Activated naive CD8-positive, alpha-beta T cell treated with anti-CD3 and anti-CD28 coated beads for 36 hours (primary cell): ENCODE measurements around the gene DTX3L. TPM values are rescaled to one million over a fixed set of nuclear protein-coding genes. Genes with fewer than 3 reads are reported as not detected.
A peak's percentile ranks its signal among the peaks of the same experiment; 100 is the strongest.

ENCODE experiments used
- DNase-seq: peaks from one replicate; pipeline ENCODE4 v3.0.0; 2021
- H3K27ac Mint-ChIP-seq: one replicate; pipeline ENCODE4 v1.8.0; 2022; ENCODE audit warnings: mild to moderate bottlenecking, moderate library complexity, mixed read lengths
- H3K27me3 Mint-ChIP-seq: one replicate; pipeline ENCODE4 v1.8.0; 2022; ENCODE audit warnings: mild to moderate bottlenecking, mixed read lengths
- H3K36me3 Mint-ChIP-seq: one replicate; pipeline ENCODE4 v1.8.0; 2021; ENCODE audit warnings: mild to moderate bottlenecking, mixed read lengths
- H3K4me1 Mint-ChIP-seq: one replicate; pipeline ENCODE4 v1.8.0; 2021; ENCODE audit warnings: mixed read lengths
- H3K4me3 Mint-ChIP-seq: one replicate; pipeline ENCODE4 v1.8.0; 2022; ENCODE audit warnings: mild to moderate bottlenecking, moderate library complexity, mixed read lengths
- H3K9me3 Mint-ChIP-seq: one replicate; pipeline ENCODE4 v1.8.0; 2022; ENCODE audit warnings: mixed read lengths
- total RNA-seq, 2 experiments: library from RNA; stranded (reverse); gene quantifications; one replicate each; pipeline ENCODE4 v1.2.3, GENCODE V29; 2021

The DTX3L gene
- total RNA-seq = 10 to 100 TPM; 52.8 to 54.9 TPM

DNA sequence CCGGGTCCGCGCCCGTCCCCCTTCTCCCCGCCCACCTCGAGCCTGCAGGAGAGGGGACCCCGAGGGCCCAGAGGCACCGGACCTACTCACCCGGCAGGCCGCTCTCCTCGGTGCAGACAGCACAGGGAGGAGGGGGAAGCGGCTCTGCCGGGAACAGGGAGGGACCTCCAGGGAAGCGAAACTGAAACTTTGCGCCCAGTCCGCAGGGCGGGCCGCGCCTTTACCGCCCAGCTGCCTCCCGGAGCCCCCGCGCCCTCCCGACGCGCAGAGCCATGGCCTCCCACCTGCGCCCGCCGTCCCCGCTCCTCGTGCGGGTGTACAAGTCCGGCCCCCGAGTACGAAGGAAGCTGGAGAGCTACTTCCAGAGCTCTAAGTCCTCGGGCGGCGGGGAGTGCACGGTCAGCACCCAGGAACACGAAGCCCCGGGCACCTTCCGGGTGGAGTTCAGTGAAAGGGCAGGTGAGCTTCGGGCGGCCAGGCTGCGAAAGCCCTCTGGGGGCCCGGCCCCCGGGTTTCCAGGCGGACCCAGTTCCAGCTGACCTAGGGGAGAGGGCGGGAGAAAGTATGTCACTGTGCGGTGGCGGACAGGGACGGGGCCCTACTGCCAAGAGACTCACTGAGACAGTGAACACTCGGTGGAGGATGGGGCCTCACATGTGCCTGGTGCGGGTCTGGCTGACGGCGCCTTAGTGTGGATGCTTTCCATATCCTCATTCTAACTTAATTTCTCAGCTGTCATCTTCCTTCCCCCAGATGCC, at the start of gene DTX3L, which contains the start of gene PARP9:
Gene DTX3L, plus strand, starts transcription at position 184 of the 758 bp plus-strand sequence. Its CDS starts 89 bp downstream, at position 273.
Gene PARP9, minus strand, starts transcription at position 146 of the 758 bp plus-strand sequence. CDS start 4,680 bp downstream, outside the sequence.
- Mint-ChIP-seq H3K4me1 (peaks cover 65% of the 10 kb centered on the region), H3K4me3 (peak within 1 kb of the TSS; percentile 97), H3K36me3 (peaks cover 46% of the 10 kb centered on the region), H3K9me3 (no peaks in the 10 kb centered on the region), H3K27me3 (no peaks in the 10 kb centered on the region), H3K27ac (peak within 1 kb of the TSS; percentile 99)
- DNase-seq = peak; percentile 86

- H3K27ac Mint-ChIP-seq = peak overlapping the region; percentile 79
- H3K9me3 Mint-ChIP-seq = peaks cover under 1% of the 10 kb centered on the region
- H3K36me3 Mint-ChIP-seq = peaks cover 6% of the 10 kb centered on the region
- DNase-seq = no peak
- peaks cover 24% of the 10 kb centered on the region for H3K4me1 Mint-ChIP-seq
- H3K4me3 Mint-ChIP-seq = peak overlapping the region; percentile 80
- no peaks in the 10 kb centered on the region for H3K27me3 Mint-ChIP-seq
Measured at GRCh38 chr3:122515020-122515468, 49.1 kb upstream of the DTX3L start.

DNA sequence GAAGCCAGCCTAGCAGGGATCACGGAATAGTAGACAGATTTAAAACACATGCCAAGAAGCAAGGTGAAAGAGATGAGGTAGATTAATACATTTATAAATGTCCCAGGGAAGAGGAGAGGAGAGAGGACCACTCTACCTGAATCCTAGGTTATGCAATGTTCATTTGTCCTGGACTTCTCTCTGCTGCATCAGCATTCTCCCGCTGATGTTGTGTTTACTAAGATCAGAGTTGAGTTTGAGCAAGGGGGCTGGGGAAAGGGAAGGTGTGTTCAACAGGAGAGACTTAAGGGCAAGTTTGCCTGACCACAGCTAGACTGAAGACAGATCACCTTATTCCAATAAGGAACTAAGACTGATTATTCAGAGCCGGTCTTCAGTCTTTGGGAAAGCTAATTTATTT, 48.3 kb upstream of the DTX3L start:
- Mint-ChIP-seq H3K27ac (no peak overlapping the region), H3K4me1 (peaks cover 23% of the 10 kb centered on the region), H3K4me3 (no peak overlapping the region), H3K9me3 (no peaks in the 10 kb centered on the region), H3K27me3 (no peaks in the 10 kb centered on the region), H3K36me3 (peaks cover 1% of the 10 kb centered on the region)
- no peak for DNase-seq

- Mint-ChIP-seq H3K27me3 (no peaks in the 10 kb centered on the region), H3K36me3 (peaks cover 1% of the 10 kb centered on the region), H3K9me3 (no peaks in the 10 kb centered on the region), H3K27ac (no peak overlapping the region), H3K4me1 (peaks cover 12% of the 10 kb centered on the region), H3K4me3 (no peak overlapping the region)
- DNase-seq = no peak
Measured at GRCh38 chr3:122516846-122517360, 47.2 kb upstream of the DTX3L start.

DNA sequence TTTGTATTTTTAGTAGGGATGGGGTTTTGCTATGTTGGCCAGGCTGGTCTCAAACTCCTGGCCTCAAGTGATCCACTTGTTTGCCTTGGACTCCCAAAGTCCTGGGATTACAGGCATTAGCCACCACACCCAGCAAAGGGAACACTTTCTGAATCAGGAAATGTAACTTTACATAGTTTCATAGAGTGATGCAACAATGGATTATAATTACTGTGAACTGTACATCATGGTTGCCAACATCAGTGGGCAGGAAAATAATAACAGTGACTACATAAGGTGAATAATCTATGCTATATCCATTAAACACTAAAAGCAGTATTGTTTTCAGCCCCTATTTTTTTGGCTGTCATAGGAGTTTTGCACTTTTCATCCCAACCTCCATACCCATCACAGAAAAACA, 44.4 kb upstream of the DTX3L start:
- H3K9me3 Mint-ChIP-seq = no peaks in the 10 kb centered on the region

GRCh38 chr3:122520861-122521260, 43.3 kb upstream of the DTX3L start:
- no peaks in the 10 kb centered on the region for H3K27me3 Mint-ChIP-seq
- H3K4me3 Mint-ChIP-seq = no peak overlapping the region
- H3K27ac Mint-ChIP-seq = no peak overlapping the region
- H3K4me1 Mint-ChIP-seq = peaks cover 6% of the 10 kb centered on the region
- no peaks in the 10 kb centered on the region for H3K9me3 Mint-ChIP-seq
- no peaks in the 10 kb centered on the region for H3K36me3 Mint-ChIP-seq
- no peak for DNase-seq

More for the DNA sequence above, 44.4 kb upstream of the DTX3L start:
- Mint-ChIP-seq H3K4me1 (peaks cover 6% of the 10 kb centered on the region), H3K27me3 (no peaks in the 10 kb centered on the region), H3K27ac (no peak overlapping the region), H3K4me3 (no peak overlapping the region), H3K36me3 (no peaks in the 10 kb centered on the region)
- DNase-seq = no peak

- H3K4me1 Mint-ChIP-seq = peaks cover 6% of the 10 kb centered on the region
Measured at GRCh38 chr3:122523317-122523716, 40.8 kb upstream of the DTX3L start.

GRCh38 chr3:122530164-122530563, 34.0 kb upstream of the DTX3L start:
- H3K36me3 Mint-ChIP-seq = peaks cover 29% of the 10 kb centered on the region
- no peak overlapping the region for H3K27ac Mint-ChIP-seq
- no peaks in the 10 kb centered on the region for H3K9me3 Mint-ChIP-seq
- H3K27me3 Mint-ChIP-seq = no peaks in the 10 kb centered on the region
- no peak for DNase-seq
- peaks cover 32% of the 10 kb centered on the region for H3K4me1 Mint-ChIP-seq
- no peak overlapping the region for H3K4me3 Mint-ChIP-seq

More at GRCh38 chr3:122523317-122523716, 40.8 kb upstream of the DTX3L start:
- no peaks in the 10 kb centered on the region for H3K27me3 Mint-ChIP-seq
- no peaks in the 10 kb centered on the region for H3K9me3 Mint-ChIP-seq
- no peak overlapping the region for H3K4me3 Mint-ChIP-seq
- no peaks in the 10 kb centered on the region for H3K36me3 Mint-ChIP-seq
- no peak overlapping the region for H3K27ac Mint-ChIP-seq
- DNase-seq = no peak

GRCh38 chr3:122533480-122533879, 30.7 kb upstream of the DTX3L start:
- peaks cover 38% of the 10 kb centered on the region for H3K4me1 Mint-ChIP-seq
- DNase-seq = no peak
- H3K9me3 Mint-ChIP-seq = no peaks in the 10 kb centered on the region
- no peak overlapping the region for H3K4me3 Mint-ChIP-seq
- no peaks in the 10 kb centered on the region for H3K27me3 Mint-ChIP-seq
- peaks cover 34% of the 10 kb centered on the region for H3K36me3 Mint-ChIP-seq
- peak overlapping the region; percentile 80 for H3K27ac Mint-ChIP-seq

DNA sequence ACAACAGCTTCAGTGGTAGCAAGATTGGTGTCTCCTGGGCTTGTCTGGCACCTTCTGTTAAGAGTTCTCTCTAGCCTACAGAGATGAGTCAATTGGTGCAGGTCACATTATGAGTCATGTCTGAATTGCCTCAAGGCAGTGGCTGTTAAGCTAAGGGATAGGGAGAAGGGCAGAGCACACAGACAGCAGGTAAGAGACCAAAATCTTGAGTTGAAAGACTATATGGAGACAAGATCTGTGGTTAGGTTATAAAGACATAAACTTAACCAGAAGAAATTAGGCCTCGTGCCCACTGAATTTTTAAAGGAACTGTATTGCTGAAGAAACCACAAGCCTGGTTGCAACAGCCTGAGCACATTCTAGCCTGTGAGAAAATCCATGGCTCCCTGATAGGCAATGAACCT, 30.2 kb upstream of the DTX3L start:
- no peak overlapping the region for H3K4me3 Mint-ChIP-seq

DNA sequence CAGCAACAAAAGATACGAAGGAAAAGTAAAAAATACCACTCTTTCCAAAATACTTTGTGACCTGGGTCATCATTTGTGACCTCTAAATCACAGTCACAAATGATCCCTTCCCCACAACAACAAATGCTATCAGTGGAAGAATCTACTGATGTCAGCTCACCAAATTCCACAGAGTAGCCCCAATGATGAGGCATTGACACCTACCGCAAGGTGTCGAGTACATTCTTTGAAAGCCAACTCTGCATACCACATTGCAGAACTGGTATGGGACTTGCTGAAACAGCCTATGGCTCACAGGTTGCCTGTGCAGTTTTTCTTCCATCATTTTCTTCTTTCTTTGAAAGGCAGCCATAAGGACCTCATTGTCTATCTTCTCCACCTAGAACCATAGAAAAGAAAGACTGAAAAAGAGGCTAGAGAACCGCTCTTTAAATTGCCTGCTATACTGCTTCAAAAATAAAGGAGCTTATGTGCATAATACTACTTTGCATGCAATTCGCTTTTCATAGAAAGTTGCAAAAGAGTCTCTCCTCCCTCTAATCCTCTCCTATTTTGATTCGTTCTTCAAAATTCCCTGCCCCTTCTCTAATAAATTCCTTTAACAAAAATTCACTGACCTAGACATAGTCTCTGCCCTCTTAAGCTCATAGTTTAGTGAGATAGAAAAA, 28.0 kb upstream of the DTX3L start:
- Mint-ChIP-seq H3K4me1 (peaks cover 38% of the 10 kb centered on the region), H3K36me3 (peaks cover 44% of the 10 kb centered on the region), H3K9me3 (no peaks in the 10 kb centered on the region), H3K27me3 (no peaks in the 10 kb centered on the region), H3K27ac (no peak overlapping the region), H3K4me3 (no peak overlapping the region)
- DNase-seq = no peak

More for the DNA sequence above, 30.2 kb upstream of the DTX3L start:
- Mint-ChIP-seq H3K4me1 (peaks cover 38% of the 10 kb centered on the region), H3K27ac (peak overlapping the region; percentile 80), H3K36me3 (peaks cover 34% of the 10 kb centered on the region), H3K27me3 (no peaks in the 10 kb centered on the region), H3K9me3 (no peaks in the 10 kb centered on the region)
- DNase-seq = peak; percentile 62

DNA sequence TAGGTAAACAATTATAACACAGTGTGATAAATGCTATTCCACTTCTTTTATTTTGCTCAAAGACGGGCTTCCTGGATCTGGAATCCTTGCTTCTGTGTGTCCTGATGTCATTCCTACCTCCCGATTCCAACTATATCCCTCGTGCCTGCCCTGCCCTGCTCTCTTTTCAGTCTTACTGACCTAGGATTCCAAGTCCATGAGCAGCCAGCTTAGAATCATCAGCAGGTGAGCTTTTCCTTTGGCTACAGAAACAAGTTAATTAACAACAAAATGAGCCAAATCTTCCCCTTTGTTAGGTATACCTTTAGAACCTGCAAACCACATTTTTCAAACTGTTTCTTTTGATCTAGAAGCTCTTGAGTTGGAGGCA, 27.5 kb upstream of the DTX3L start:
- no peak overlapping the region for H3K27ac Mint-ChIP-seq

DNA sequence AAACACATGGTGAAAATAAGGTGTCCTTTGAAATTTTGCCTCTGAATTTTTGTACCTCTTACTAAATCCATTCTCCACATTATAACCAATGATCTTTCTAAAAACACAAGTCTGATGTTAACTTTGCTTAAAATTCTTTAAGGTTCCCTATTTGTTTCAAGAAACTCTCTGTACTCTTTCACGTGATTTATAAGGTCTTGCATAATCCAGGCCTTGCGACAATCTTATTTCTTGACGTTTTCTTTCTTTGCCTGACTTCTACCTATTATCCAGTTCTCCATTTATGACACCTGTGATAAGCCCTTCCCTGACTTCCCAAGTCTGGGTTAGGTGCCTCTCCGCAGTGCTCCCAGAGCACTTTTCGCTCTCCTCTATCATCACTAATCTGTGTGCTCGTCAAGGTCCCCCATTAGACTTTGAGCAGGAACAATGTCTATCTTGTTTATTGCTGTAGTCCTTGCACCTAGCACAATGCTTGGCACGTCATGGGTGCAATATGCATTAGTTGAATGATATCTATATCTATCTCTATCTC, 25.1 kb upstream of the DTX3L start:
- Mint-ChIP-seq H3K4me1 (peaks cover 14% of the 10 kb centered on the region), H3K27me3 (no peaks in the 10 kb centered on the region), H3K36me3 (peaks cover 30% of the 10 kb centered on the region), H3K27ac (no peak overlapping the region), H3K9me3 (no peaks in the 10 kb centered on the region), H3K4me3 (no peak overlapping the region)
- no peak for DNase-seq

More for the DNA sequence above, 27.5 kb upstream of the DTX3L start:
- H3K4me3 Mint-ChIP-seq = no peak overlapping the region
- H3K27me3 Mint-ChIP-seq = no peaks in the 10 kb centered on the region
- no peak for DNase-seq
- H3K36me3 Mint-ChIP-seq = peaks cover 44% of the 10 kb centered on the region
- no peaks in the 10 kb centered on the region for H3K9me3 Mint-ChIP-seq
- peaks cover 38% of the 10 kb centered on the region for H3K4me1 Mint-ChIP-seq

GRCh38 chr3:122546151-122546550, 18.0 kb upstream of the DTX3L start:
- Mint-ChIP-seq H3K27me3 (no peaks in the 10 kb centered on the region), H3K36me3 (peaks cover 17% of the 10 kb centered on the region), H3K27ac (no peak overlapping the region), H3K9me3 (no peaks in the 10 kb centered on the region), H3K4me1 (no peaks in the 10 kb centered on the region), H3K4me3 (no peak overlapping the region)
- no peak for DNase-seq

DNA sequence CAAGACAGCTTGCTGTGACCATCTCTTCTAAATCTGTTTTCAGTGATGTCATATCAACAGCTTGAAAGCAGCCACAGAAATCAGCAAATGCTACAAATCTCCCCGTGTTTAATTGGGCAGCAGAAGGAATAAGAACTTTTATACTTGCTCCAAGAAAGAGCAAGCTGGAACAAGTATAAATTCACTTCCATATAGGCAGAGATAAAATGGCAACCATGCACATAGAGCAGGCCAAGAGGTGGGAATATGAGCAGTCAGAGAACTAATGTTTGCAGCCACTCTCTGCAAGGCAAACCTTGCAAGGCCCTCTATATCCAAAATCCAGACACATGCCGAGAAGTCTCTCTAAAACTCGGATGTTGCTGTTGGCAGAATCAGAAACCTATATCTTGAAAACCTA, 16.1 kb upstream of the DTX3L start:
- H3K36me3 Mint-ChIP-seq = peaks cover 21% of the 10 kb centered on the region
- H3K9me3 Mint-ChIP-seq = no peaks in the 10 kb centered on the region
- no peak for DNase-seq
- H3K4me3 Mint-ChIP-seq = no peak overlapping the region
- H3K4me1 Mint-ChIP-seq = no peaks in the 10 kb centered on the region
- no peak overlapping the region for H3K27ac Mint-ChIP-seq
- no peaks in the 10 kb centered on the region for H3K27me3 Mint-ChIP-seq
